ENCODE measurements around the gene OR8S1. TPM values are rescaled to one million over a fixed set of nuclear protein-coding genes. Genes with fewer than 3 reads are reported as not detected.
"Not testable (repeated sequence)": the region's sequence is repeated elsewhere in the genome, so short reads cannot be mapped to it uniquely, and the experiment has no call there.

The OR8S1 gene
- polyA plus RNA-seq, 1 of the 3 experiments (the other 2 are of a cell fraction), result not detected

GRCh38 chr12:48489012-48489411, 36.4 kb upstream of the OR8S1 start:
- Histone ChIP-seq H3F3A (replicated peaks; ENCODE audit: insufficient read depth) (no peaks in the 10 kb centered on the region), H3K27me3 (ENCODE audit: insufficient read depth) (no peaks in the 10 kb centered on the region; the same call in 1 of the 2 replicates), H3K79me2 (ENCODE audit: insufficient read depth) (no peaks in the 10 kb centered on the region), H3K9me3 (no peaks in the 10 kb centered on the region), H2AFZ (ENCODE audit: low read depth) (no peak overlapping the region), H3K36me3 (replicated peaks in 1 of 2; ENCODE audit: control insufficient read depth in 1 of 2, insufficient read depth in 2 of 2, low read length in 1 of 2) (no peaks in the 10 kb centered on the region), H3K4me1 (ENCODE audit: control insufficient read depth in 1 of 2, insufficient read depth in 2 of 2, low read depth in 1 of 2, low read length in 1 of 2) (no peaks in the 10 kb centered on the region), H3K27ac (ENCODE audit: low read depth in 2 of 2, low read length in 1 of 2) (no peak overlapping the region), H3K4me2 (no peak overlapping the region), H4K20me1 (ENCODE audit: insufficient read depth) (no peaks in the 10 kb centered on the region), H3K9ac (no peak overlapping the region), H3K9me2 (no peaks in the 10 kb centered on the region), H3K4me3 (ENCODE audit: low read depth in 2 of 2, low read length in 1 of 2) (no peak overlapping the region)
- CTCF ChIA-PET, result no interaction called here
- TF ChIP-seq IRF3 (IDR thresholded peaks at IDR 0.05; ENCODE audit: low read depth, low read length) (no peak), FOXM1 (IDR thresholded peaks at IDR 0.05; ENCODE audit: low read depth) (no peak), JUND (IDR thresholded peaks at IDR 0.05) (no peak), POLR2AphosphoS5 (IDR thresholded peaks at IDR 0.05; ENCODE audit: low read depth, low read length) (no peak), ELF1 (IDR thresholded peaks at IDR 0.05) (no peak), USF1 (IDR thresholded peaks at IDR 0.05; ENCODE audit: borderline replicate concordance, low read depth) (no peak), FOXJ3 (CRISPR knock-in tag; IDR thresholded peaks at IDR 0.05) (no peak), NRF1 (IDR thresholded peaks at IDR 0.05; ENCODE audit: low read depth, low read length) (no peak), MAX (IDR thresholded peaks at IDR 0.05; ENCODE audit: low read depth) (no peak), RCOR1 (IDR thresholded peaks at IDR 0.05; ENCODE audit: low read length) (no peak), TAF1 (IDR thresholded peaks at IDR 0.05; ENCODE audit: borderline replicate concordance, low read depth, low read length) (no peak)
- 3% methylated on average over 2 of the region's 2 CpGs for WGBS (ENCODE audit: low lambda C conversion rate)
- POLR2A ChIA-PET, result no interaction called here
- no peak for DNase-seq

- H3K4me3 ChIP-seq (ENCODE audit: low read depth in 2 of 2, low read length in 1 of 2); H2AFZ ChIP-seq (ENCODE audit: low read depth); CTCF ChIA-PET; H3K4me2 ChIP-seq; H3K9me2 ChIP-seq; H3K4me1 ChIP-seq (ENCODE audit: control insufficient read depth in 1 of 2, insufficient read depth in 2 of 2, low read depth in 1 of 2, low read length in 1 of 2); H3F3A ChIP-seq (replicated peaks; ENCODE audit: insufficient read depth); H3K27me3 ChIP-seq (ENCODE audit: insufficient read depth); H3K9ac ChIP-seq; DNase-seq; H3K9me3 ChIP-seq; H3K79me2 ChIP-seq (ENCODE audit: insufficient read depth); POLR2A ChIA-PET; H3K27ac ChIP-seq (ENCODE audit: low read depth in 2 of 2, low read length in 1 of 2); H4K20me1 ChIP-seq (ENCODE audit: insufficient read depth); H3K36me3 ChIP-seq (replicated peaks in 1 of 2; ENCODE audit: control insufficient read depth in 1 of 2, insufficient read depth in 2 of 2, low read length in 1 of 2): not testable (repeated sequence)
- WGBS (ENCODE audit: low lambda C conversion rate), result 15% methylated on average over 7 of the region's 7 CpGs
These were observed 36.0 kb upstream of the OR8S1 start for GRCh38 chr12:48489456-48489855.

DNA sequence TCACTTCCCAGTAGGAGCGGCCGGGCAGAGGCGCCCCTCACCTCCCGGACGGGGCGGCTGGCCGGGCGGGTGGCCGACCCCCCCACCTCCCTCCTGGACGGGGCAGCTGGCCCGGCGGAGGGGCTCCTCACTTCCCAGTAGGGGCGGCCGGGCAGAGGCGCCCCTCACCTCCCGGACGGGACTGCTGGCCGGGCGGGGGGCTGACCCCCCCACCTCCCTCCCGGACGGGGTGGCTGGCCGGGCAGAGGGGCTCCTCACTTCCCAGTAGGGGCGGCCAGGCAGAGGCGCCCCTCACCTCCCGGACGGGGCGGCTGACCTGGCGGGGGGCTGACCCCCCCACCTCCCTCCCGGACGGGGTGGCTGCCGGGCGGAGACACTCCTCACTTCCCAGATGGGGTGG, 25.2 kb upstream of the OR8S1 start:
- H3K9me3 ChIP-seq; H3K27ac ChIP-seq (ENCODE audit: low read depth in 2 of 2, low read length in 1 of 2); DNase-seq; H3K4me2 ChIP-seq; H3F3A ChIP-seq (replicated peaks; ENCODE audit: insufficient read depth); H3K79me2 ChIP-seq (ENCODE audit: insufficient read depth); CTCF ChIA-PET; H3K36me3 ChIP-seq (replicated peaks in 1 of 2; ENCODE audit: control insufficient read depth in 1 of 2, insufficient read depth in 2 of 2, low read length in 1 of 2); POLR2A ChIA-PET; H2AFZ ChIP-seq (ENCODE audit: low read depth); H3K4me1 ChIP-seq (ENCODE audit: control insufficient read depth in 1 of 2, insufficient read depth in 2 of 2, low read depth in 1 of 2, low read length in 1 of 2); H3K9ac ChIP-seq; H4K20me1 ChIP-seq (ENCODE audit: insufficient read depth); H3K9me2 ChIP-seq; H3K27me3 ChIP-seq (ENCODE audit: insufficient read depth); H3K4me3 ChIP-seq (ENCODE audit: low read depth in 2 of 2, low read length in 1 of 2): not testable (repeated sequence)
- no CpG with 5 or more reads among the region's 32 CpGs for WGBS (ENCODE audit: low lambda C conversion rate)

DNA sequence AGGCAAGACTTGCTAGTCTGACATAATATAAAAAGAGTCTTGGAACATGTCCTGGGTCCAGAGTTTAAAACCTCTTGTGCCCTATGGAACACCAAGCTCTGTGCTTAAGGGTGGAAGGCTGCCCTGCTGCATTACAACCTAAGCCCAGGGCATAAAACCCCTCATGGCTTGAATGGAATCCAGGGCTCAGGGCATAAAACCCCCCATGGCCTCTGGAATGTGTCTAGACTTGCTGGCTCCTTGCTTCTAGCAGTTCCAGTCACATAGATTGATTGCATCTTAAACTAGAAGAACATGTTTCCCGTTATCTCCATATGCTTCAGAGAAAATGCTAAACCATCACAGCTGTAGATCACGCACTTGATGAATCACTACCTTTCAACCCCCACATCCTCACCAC, 18.6 kb upstream of the OR8S1 start:
- H3K27ac ChIP-seq (ENCODE audit: low read depth in 2 of 2, low read length in 1 of 2); H3K79me2 ChIP-seq (ENCODE audit: insufficient read depth); CTCF ChIA-PET; H3K9me3 ChIP-seq; H3K36me3 ChIP-seq (replicated peaks in 1 of 2; ENCODE audit: control insufficient read depth in 1 of 2, insufficient read depth in 2 of 2, low read length in 1 of 2); H3K4me3 ChIP-seq (ENCODE audit: low read depth in 2 of 2, low read length in 1 of 2); H3K4me1 ChIP-seq (ENCODE audit: control insufficient read depth in 1 of 2, insufficient read depth in 2 of 2, low read depth in 1 of 2, low read length in 1 of 2); H2AFZ ChIP-seq (ENCODE audit: low read depth); H3K9me2 ChIP-seq; DNase-seq; POLR2A ChIA-PET; H3K4me2 ChIP-seq; H3K9ac ChIP-seq; H4K20me1 ChIP-seq (ENCODE audit: insufficient read depth); H3K27me3 ChIP-seq (ENCODE audit: insufficient read depth); H3F3A ChIP-seq (replicated peaks; ENCODE audit: insufficient read depth): not testable (repeated sequence)
- 11% methylated on average over 2 of the region's 2 CpGs for WGBS (ENCODE audit: low lambda C conversion rate)
